Globus pallidus (tissue), 1 donor: ENCODE measurements around the gene MISP.

Experiments
- DNase-seq: peaks from one replicate; pipeline ENCODE4 v3.0.0-alpha.2; 2015; ENCODE audit warnings: low spot score

Gene MISP

GRCh38 chr19:772730-773436 lies 22.0 kb downstream of the MISP start:
- DNase-seq = no peak

GRCh38 chr19:776549-776948 lies 25.6 kb downstream of the MISP start:
- DNase-seq = no peak

- no peak for DNase-seq
Measured at GRCh38 chr19:778910-779653, 28.2 kb downstream of the MISP start.

GRCh38 chr19:780935-781334 lies 30.0 kb downstream of the MISP start:
- no peak for DNase-seq

GRCh38 chr19:781800-782184 lies 30.9 kb downstream of the MISP start:
- DNase-seq = no peak

- DNase-seq = no peak
Measured at GRCh38 chr19:782185-782877, 31.4 kb downstream of the MISP start.

GRCh38 chr19:782878-783668 lies 32.2 kb downstream of the MISP start:
- DNase-seq = no peak

- no peak for DNase-seq
Measured at GRCh38 chr19:784541-784940, 33.6 kb downstream of the MISP start.

- no peak for DNase-seq
Measured at GRCh38 chr19:787536-787935, 36.6 kb downstream of the MISP start.

- DNase-seq = no peak
Measured at GRCh38 chr19:788686-788982, 37.7 kb downstream of the MISP start.

GRCh38 chr19:788983-789700 lies 38.2 kb downstream of the MISP start:
- no peak for DNase-seq

- DNase-seq = no peak
Measured at GRCh38 chr19:789701-790060, 38.8 kb downstream of the MISP start.

- no peak for DNase-seq
Measured at GRCh38 chr19:791007-791566, 40.2 kb downstream of the MISP start.

GRCh38 chr19:791567-792305 lies 40.8 kb downstream of the MISP start:
- no peak for DNase-seq

- DNase-seq = no peak
Measured at GRCh38 chr19:792306-792885, 41.5 kb downstream of the MISP start.

- DNase-seq = no peak
Measured at GRCh38 chr19:793806-794205, 42.9 kb downstream of the MISP start.

- DNase-seq = no peak
Measured at GRCh38 chr19:795073-795611, 44.2 kb downstream of the MISP start.

GRCh38 chr19:795691-796581 lies 45.0 kb downstream of the MISP start:
- no peak for DNase-seq
